HEK293T (cell line): Measurements from ENCODE around the gene BBS12.

Experiments used
- ARNT ChIP-seq: fragments of 450-650 bp; IDR thresholded peaks from 2 replicates; pipeline ENCODE4 v1.6.1; 2017; ENCODE audit warnings: mild to moderate bottlenecking
- BHLHE40 ChIP-seq: fragments of 450-650 bp; IDR thresholded peaks from 2 replicates; pipeline ENCODE4 v1.6.1; 2016; ENCODE audit warnings: mild to moderate bottlenecking, moderate library complexity, borderline replicate concordance
- CTBP1 ChIP-seq: fragments of 450-650 bp; IDR thresholded peaks from 2 replicates; pipeline ENCODE4 v1.6.1; 2016; ENCODE audit warnings: borderline replicate concordance
- ELF4 ChIP-seq: fragments of 450-650 bp; IDR thresholded peaks from 2 replicates; pipeline ENCODE4 v1.6.1; 2017; ENCODE audit warnings: antibody characterized with exemption
- FOXK2 ChIP-seq: fragments of 450-650 bp; IDR thresholded peaks from 2 replicates; pipeline ENCODE4 v1.6.1; 2016; ENCODE audit warnings: mild to moderate bottlenecking
- FOXM1 ChIP-seq: fragments of 450-650 bp; IDR thresholded peaks from 2 replicates; pipeline ENCODE4 v1.6.1; 2017; ENCODE audit warnings: mild to moderate bottlenecking, borderline replicate concordance
- L3MBTL2 ChIP-seq: fragments of 450-650 bp; conservative IDR thresholded peaks from 2 replicates; pipeline ENCODE4 v1.6.1; 2016; ENCODE audit warnings: mild to moderate bottlenecking
- NFRKB ChIP-seq: fragments of 450-650 bp; IDR thresholded peaks from 2 replicates; pipeline ENCODE4 v1.6.1; 2016; ENCODE audit warnings: mild to moderate bottlenecking, moderate library complexity
- PKNOX1 ChIP-seq: fragments of 450-650 bp; IDR thresholded peaks from 2 replicates; pipeline ENCODE4 v1.6.1; 2016
- SP1 ChIP-seq: fragments of 450-650 bp; IDR thresholded peaks from 2 replicates; pipeline ENCODE4 v1.6.1; 2017
- SUZ12 ChIP-seq: fragments of 450-650 bp; IDR thresholded peaks from 2 replicates; pipeline ENCODE4 v1.6.1; 2016; ENCODE audit warnings: mild to moderate bottlenecking
- TARDBP ChIP-seq: fragments of 450-650 bp; IDR thresholded peaks from 2 replicates; pipeline ENCODE4 v1.6.1; 2016
- ZNF384 ChIP-seq: fragments of 450-650 bp; IDR thresholded peaks from 2 replicates; pipeline ENCODE4 v1.6.1; 2016

GRCh38 chr4:122762520-122762919 is 30.0 kb downstream of the BBS12 start:
- no peak for TF ChIP-seq NFRKB
- no peak for TF ChIP-seq ELF4
- no peak for TF ChIP-seq PKNOX1
- no peak for TF ChIP-seq FOXK2
- no peak for TF ChIP-seq BHLHE40
- TF ChIP-seq FOXM1: no peak
- no peak for TF ChIP-seq ZNF384
- no peak for TF ChIP-seq TARDBP
- no peak for TF ChIP-seq SUZ12
- no peak for TF ChIP-seq CTBP1
- no peak for TF ChIP-seq ARNT
- TF ChIP-seq L3MBTL2: no peak
- TF ChIP-seq SP1: no peak
